H9 (cell line): Measurements from ENCODE around the gene RAI1. TPM values are rescaled to one million over a fixed set of nuclear protein-coding genes. Genes with fewer than 3 reads are reported as not detected.

Experiments
- DNase-seq: peaks from one replicate; pipeline ENCODE4 v3.0.0-alpha.2; 2017
- H2AFZ ChIP-seq: one replicate; pipeline ENCODE4 v1.6.1; 2013; ENCODE audit warnings: mild to moderate bottlenecking, low read length, control low read depth, moderate library complexity
- H2AK5ac ChIP-seq: 2 replicates; pipeline ENCODE4 v1.6.1; 2013; ENCODE audit warnings: low read length, control low read depth, mixed read lengths; ENCODE audit not compliant: insufficient read length
- H2BK120ac ChIP-seq: one replicate; pipeline ENCODE4 v1.6.1; 2013; ENCODE audit warnings: low read depth, mild to moderate bottlenecking, low read length, control low read depth, inconsistent platforms; ENCODE audit not compliant: poor library complexity, severe bottlenecking
- H2BK12ac ChIP-seq: 2 replicates; pipeline ENCODE4 v1.6.1; 2013; ENCODE audit warnings: low read length, control low read depth, mixed read lengths, low read depth; ENCODE audit not compliant: insufficient read length
- H2BK15ac ChIP-seq: 2 replicates; pipeline ENCODE4 v1.6.1; 2013; ENCODE audit warnings: low read depth, low read length, control low read depth
- H2BK20ac ChIP-seq: one replicate; pipeline ENCODE4 v1.6.1; 2013; ENCODE audit warnings: low read depth, mild to moderate bottlenecking, low read length, control low read depth, inconsistent platforms; ENCODE audit not compliant: poor library complexity, severe bottlenecking
- H2BK5ac ChIP-seq: 2 replicates; pipeline ENCODE4 v1.6.1; 2013; ENCODE audit warnings: low read length, control low read depth, mixed read lengths; ENCODE audit not compliant: insufficient read length
- H3K14ac ChIP-seq: 2 replicates; pipeline ENCODE4 v1.6.1; 2013; ENCODE audit warnings: low read length, control low read depth; ENCODE audit not compliant: insufficient read depth
- H3K18ac ChIP-seq: 2 replicates; pipeline ENCODE4 v1.6.1; 2013; ENCODE audit warnings: low read depth, mild to moderate bottlenecking, mixed read lengths, low read length, control low read depth; ENCODE audit not compliant: insufficient read length
- H3K23ac ChIP-seq: 2 replicates; pipeline ENCODE4 v1.6.1; 2013; ENCODE audit warnings: low read length, control low read depth, mixed read lengths, low read depth; ENCODE audit not compliant: insufficient read length
- H3K23me2 ChIP-seq: 2 replicates; pipeline ENCODE4 v1.6.1; 2013; ENCODE audit warnings: low read depth, mild to moderate bottlenecking, mixed read lengths, low read length, control low read depth; ENCODE audit not compliant: insufficient read length, poor library complexity, severe bottlenecking
- H3K27ac ChIP-seq: 2 replicates; pipeline ENCODE4 v1.5.1; 2013; ENCODE audit warnings: low read length, control low read depth, mixed read lengths, low read depth; ENCODE audit not compliant: insufficient read length
- H3K27me3 ChIP-seq: 2 replicates; pipeline ENCODE4 v1.6.1; 2013; ENCODE audit warnings: low read length, control low read depth, inconsistent platforms; ENCODE audit not compliant: insufficient read depth
- H3K4ac ChIP-seq: 2 replicates; pipeline ENCODE4 v1.6.1; 2013; ENCODE audit warnings: low read depth, mild to moderate bottlenecking, control low read depth, inconsistent platforms, low read length, moderate library complexity
- H3K4me1 ChIP-seq: 2 replicates; pipeline ENCODE4 v1.6.1; 2013; ENCODE audit warnings: low read length, control low read depth, inconsistent platforms; ENCODE audit not compliant: insufficient read depth
- H3K4me2 ChIP-seq: 2 replicates; pipeline ENCODE4 v1.6.1; 2013; ENCODE audit warnings: low read length, control low read depth, mixed read lengths; ENCODE audit not compliant: insufficient read length, insufficient read depth
- H3K56ac ChIP-seq: 2 replicates; pipeline ENCODE4 v1.6.1; 2013; ENCODE audit warnings: low read depth, mild to moderate bottlenecking, mixed read lengths, low read length, control low read depth; ENCODE audit not compliant: insufficient read length
- H3K79me1 ChIP-seq: 2 replicates; pipeline ENCODE4 v1.6.1; 2013; ENCODE audit warnings: low read depth, mild to moderate bottlenecking, moderate library complexity, low read length, control low read depth, inconsistent platforms; ENCODE audit not compliant: insufficient read depth, poor library complexity, severe bottlenecking
- H3K79me2 ChIP-seq: 2 replicates; pipeline ENCODE4 v1.6.1; 2013; ENCODE audit warnings: low read length, control low read depth, inconsistent platforms; ENCODE audit not compliant: insufficient read depth
- H3K9ac ChIP-seq: 2 replicates; pipeline ENCODE4 v1.6.1; 2013; ENCODE audit warnings: low read length, control low read depth, mixed read lengths; ENCODE audit not compliant: insufficient read length; ENCODE audit errors: extremely low read depth
- H3K9me3 ChIP-seq: one replicate; pipeline ENCODE4 v1.6.1; 2013; ENCODE audit warnings: low read depth, low read length, inconsistent platforms; ENCODE audit not compliant: control insufficient read depth
- H3T11ph ChIP-seq: one replicate; pipeline ENCODE4 v1.6.1; 2013; ENCODE audit warnings: mild to moderate bottlenecking, low read length, control low read depth, inconsistent platforms
- H4K20me1 ChIP-seq: one replicate; pipeline ENCODE4 v1.6.1; 2013; ENCODE audit not compliant: control insufficient read depth, insufficient read length, insufficient read depth
- H4K5ac ChIP-seq: 2 replicates; pipeline ENCODE4 v1.6.1; 2013; ENCODE audit warnings: low read depth, mild to moderate bottlenecking, mixed read lengths, low read length, control low read depth; ENCODE audit not compliant: insufficient read length
- H4K8ac ChIP-seq: replicated peaks from 2 replicates; pipeline ENCODE4 v1.6.1; 2013; ENCODE audit warnings: low read length, control low read depth, mixed read lengths, low read depth; ENCODE audit not compliant: insufficient read length
- H4K91ac ChIP-seq: 2 replicates; pipeline ENCODE4 v1.6.1; 2013; ENCODE audit warnings: low read depth, mild to moderate bottlenecking, moderate library complexity, mixed read lengths, low read length, control low read depth; ENCODE audit not compliant: insufficient read length
- H3K27ac Mint-ChIP-seq, 3 experiments: 2 replicates in 2 of 3; 3 replicates in 1 of 3; pipeline ENCODE4 v1.8.0; 2020 to 2021; ENCODE audit warnings: mixed read lengths in 3 of 3, mild to moderate bottlenecking in 1 of 3, moderate library complexity in 1 of 3
- H3K27me3 Mint-ChIP-seq: 2 replicates; pipeline ENCODE4 v1.8.0; 2021; ENCODE audit warnings: low read depth, mild to moderate bottlenecking, moderate library complexity, mixed read lengths
- H3K36me3 Mint-ChIP-seq, 3 experiments: 2 replicates in 2 of 3; 3 replicates in 1 of 3; pipeline ENCODE4 v1.8.0; 2020 to 2021; ENCODE audit warnings: low read depth in 3 of 3, mixed read lengths in 3 of 3; ENCODE audit not compliant: insufficient read depth in 1 of 3
- H3K4me1 Mint-ChIP-seq, 2 experiments: 2 replicates each; pipeline ENCODE4 v1.8.0; 2020; ENCODE audit warnings: mixed read lengths in 2 of 2
- H3K4me3 Mint-ChIP-seq, 2 experiments: 2 replicates in 1 of 2; 3 replicates in 1 of 2; pipeline ENCODE4 v1.8.0; 2020 to 2021; ENCODE audit warnings: mild to moderate bottlenecking in 2 of 2, mixed read lengths in 2 of 2, moderate library complexity in 1 of 2
- H3K9me3 Mint-ChIP-seq, 2 experiments: 2 replicates in 1 of 2; 3 replicates in 1 of 2; pipeline ENCODE4 v1.8.0; 2020; ENCODE audit warnings: mild to moderate bottlenecking in 2 of 2, mixed read lengths in 2 of 2, moderate library complexity in 1 of 2
- CTCF ChIP-seq: fragments of 200-600 bp; sonication (generic); conservative IDR thresholded peaks from 3 replicates; pipeline ENCODE4 v1.8.0; 2021; ENCODE audit warnings: antibody characterized with exemption, mild to moderate bottlenecking
- WGBS: extraction: QIAGEN DNeasy Blood & Tissue Kit; methylation state at CpG from one replicate; pipeline ENCODE4 v1.1.7; 2013; ENCODE audit warnings: missing lambda C conversion rate, low lambda C conversion rate, mixed read lengths; ENCODE audit not compliant: insufficient read length; ENCODE audit errors: extremely low coverage; 5-methylcytosine and 5-hydroxymethylcytosine counted together
- total RNA-seq: library from RNA; stranded (reverse); gene quantifications from 2 replicates; pipeline ENCODE4 v1.2.1, GENCODE V29; 2021

RAI1 gene
- total RNA-seq, 1 experiment from 2014 or later: 1.5 TPM

- Histone ChIP-seq H3T11ph (no peak overlapping the region), H2BK12ac (no peak overlapping the region), H4K8ac (no peak overlapping the region), H3K4me2 (no peak overlapping the region), H2BK5ac (no peak overlapping the region), H3K56ac (no peak overlapping the region), H2AFZ (no peak overlapping the region), H2BK20ac (no peak overlapping the region), H3K4me1 (no peaks in the 10 kb centered on the region), H3K9me3 (no peaks in the 10 kb centered on the region), H2BK15ac (no peak overlapping the region), H3K18ac (no peak overlapping the region), H2AK5ac (no peak overlapping the region), H3K14ac (no peak overlapping the region; the same call in 1 of the 2 replicates), H4K5ac (no peak overlapping the region), H3K9ac (no peak overlapping the region), H2BK120ac (no peak overlapping the region), H3K79me2 (no peaks in the 10 kb centered on the region), H3K23ac (no peak overlapping the region), H3K4ac (no peak overlapping the region), H4K91ac (no peak overlapping the region), H3K23me2 (peaks cover 24% of the 10 kb centered on the region), H3K27ac (no peak overlapping the region), H3K79me1 (no peaks in the 10 kb centered on the region), H4K20me1 (no peaks in the 10 kb centered on the region), H3K27me3 (no peaks in the 10 kb centered on the region; the same call in 1 of the 2 replicates)
- no peak for DNase-seq
- H3K4me1 Mint-ChIP-seq: peaks cover 12 to 33% of the 10 kb centered on the region in 2 experiments
- no peaks in the 10 kb centered on the region for H3K36me3 Mint-ChIP-seq
- H3K4me3 Mint-ChIP-seq: no peak overlapping the region
- WGBS: no CpG with 5 or more reads among the region's 16 CpGs
- no peak overlapping the region for H3K27ac Mint-ChIP-seq
- no peaks in the 10 kb centered on the region for H3K9me3 Mint-ChIP-seq
- no peak for TF ChIP-seq CTCF
- H3K27me3 Mint-ChIP-seq: peaks cover 64% of the 10 kb centered on the region
These were observed 97.9 kb downstream of the RAI1 start for GRCh38 chr17:17779015-17779611.
